ENCODE measurements around the gene ZNF30. TPM values are rescaled to one million over a fixed set of nuclear protein-coding genes. Genes with fewer than 3 reads are reported as not detected.

The ZNF30 gene
- total RNA-seq, 1 donor from 2014 or later: 4.0 TPM

DNA sequence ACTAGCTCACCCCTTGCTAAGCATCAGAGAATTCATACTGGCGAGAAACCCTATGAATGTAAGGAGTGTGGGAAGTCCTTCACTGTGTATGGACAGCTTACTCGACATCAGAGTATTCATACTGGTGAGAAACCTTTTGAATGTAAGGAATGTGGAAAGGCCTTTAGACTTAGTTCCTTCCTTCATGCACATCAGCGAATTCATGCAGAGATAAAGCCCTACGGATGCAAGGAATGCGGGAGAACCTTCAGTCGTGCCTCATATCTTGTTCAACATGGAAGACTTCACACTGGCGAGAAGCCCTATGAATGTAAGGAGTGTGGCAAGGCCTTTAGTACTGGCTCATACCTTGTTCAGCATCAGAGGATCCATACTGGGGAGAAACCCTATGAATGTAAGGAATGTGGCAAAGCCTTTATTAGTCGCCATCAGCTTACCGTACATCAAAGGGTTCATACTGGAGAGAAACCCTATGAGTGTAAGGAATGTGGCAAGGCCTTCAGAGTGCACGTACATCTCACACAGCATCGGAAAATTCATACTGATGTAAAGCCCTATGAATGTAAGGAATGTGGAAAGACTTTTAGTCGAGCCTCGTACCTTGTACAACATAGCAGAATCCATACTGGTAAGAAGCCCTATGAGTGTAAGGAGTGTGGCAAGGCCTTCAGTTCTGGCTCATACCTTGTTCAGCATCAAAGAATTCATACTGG, 17.3 kb downstream of the ZNF30 start:
- Mint-ChIP-seq H3K4me1 (no peaks in the 10 kb centered on the region), H3K36me3 (ENCODE audit: low read depth) (peaks cover 36% of the 10 kb centered on the region), H3K4me3 (no peak overlapping the region), H3K9me3 (peaks cover 25% of the 10 kb centered on the region), H3K27me3 (no peaks in the 10 kb centered on the region), H3K27ac (no peak overlapping the region)
- ATAC-seq (ENCODE audit: low read depth): no peak
- ChIA-PET POLR2A (no interaction called here), CTCF (no interaction called here)
- intact Hi-C loops (cut with micrococcal nuclease): no loop called here
- no peak for DNase-seq
- TF ChIP-seq, protein P1, sequence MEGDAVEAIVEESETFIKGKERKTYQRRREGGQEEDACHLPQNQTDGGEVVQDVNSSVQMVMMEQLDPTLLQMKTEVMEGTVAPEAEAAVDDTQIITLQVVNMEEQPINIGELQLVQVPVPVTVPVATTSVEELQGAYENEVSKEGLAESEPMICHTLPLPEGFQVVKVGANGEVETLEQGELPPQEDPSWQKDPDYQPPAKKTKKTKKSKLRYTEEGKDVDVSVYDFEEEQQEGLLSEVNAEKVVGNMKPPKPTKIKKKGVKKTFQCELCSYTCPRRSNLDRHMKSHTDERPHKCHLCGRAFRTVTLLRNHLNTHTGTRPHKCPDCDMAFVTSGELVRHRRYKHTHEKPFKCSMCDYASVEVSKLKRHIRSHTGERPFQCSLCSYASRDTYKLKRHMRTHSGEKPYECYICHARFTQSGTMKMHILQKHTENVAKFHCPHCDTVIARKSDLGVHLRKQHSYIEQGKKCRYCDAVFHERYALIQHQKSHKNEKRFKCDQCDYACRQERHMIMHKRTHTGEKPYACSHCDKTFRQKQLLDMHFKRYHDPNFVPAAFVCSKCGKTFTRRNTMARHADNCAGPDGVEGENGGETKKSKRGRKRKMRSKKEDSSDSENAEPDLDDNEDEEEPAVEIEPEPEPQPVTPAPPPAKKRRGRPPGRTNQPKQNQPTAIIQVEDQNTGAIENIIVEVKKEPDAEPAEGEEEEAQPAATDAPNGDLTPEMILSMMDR (IDR thresholded peaks at IDR 0.05): no peak

DNA sequence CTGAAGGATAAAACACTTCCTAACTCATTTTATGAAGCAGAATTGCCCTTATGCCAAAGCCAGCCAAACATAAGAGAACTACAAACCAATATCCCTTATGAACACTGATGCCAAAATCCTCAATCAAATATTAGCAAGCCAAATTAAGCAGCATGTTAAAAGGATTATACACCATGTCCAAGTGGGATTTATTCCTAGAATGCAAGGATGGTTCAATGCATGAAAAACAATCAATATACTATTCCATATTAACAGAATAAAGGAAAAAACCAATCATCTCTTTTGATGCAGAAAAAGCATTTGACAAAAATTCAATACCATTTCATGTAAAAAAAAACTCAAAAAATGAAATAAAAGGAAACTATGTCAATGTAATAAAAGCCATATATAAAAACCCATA, 26.4 kb downstream of the ZNF30 start:
- H3K4me1 Mint-ChIP-seq: no peaks in the 10 kb centered on the region
- H3K4me3 Mint-ChIP-seq: no peak overlapping the region
- TF ChIP-seq, protein P1 (IDR thresholded peaks at IDR 0.05): no peak
- peaks cover 44% of the 10 kb centered on the region for H3K9me3 Mint-ChIP-seq
- intact Hi-C loops (cut with micrococcal nuclease): no loop called here
- ATAC-seq (ENCODE audit: low read depth) (no peak), DNase-seq (no peak)
- ChIA-PET POLR2A (no interaction called here), CTCF (no interaction called here)
- peaks cover 60% of the 10 kb centered on the region for H3K36me3 Mint-ChIP-seq (ENCODE audit: low read depth)
- H3K27ac Mint-ChIP-seq: no peak overlapping the region
- no peaks in the 10 kb centered on the region for H3K27me3 Mint-ChIP-seq

DNA sequence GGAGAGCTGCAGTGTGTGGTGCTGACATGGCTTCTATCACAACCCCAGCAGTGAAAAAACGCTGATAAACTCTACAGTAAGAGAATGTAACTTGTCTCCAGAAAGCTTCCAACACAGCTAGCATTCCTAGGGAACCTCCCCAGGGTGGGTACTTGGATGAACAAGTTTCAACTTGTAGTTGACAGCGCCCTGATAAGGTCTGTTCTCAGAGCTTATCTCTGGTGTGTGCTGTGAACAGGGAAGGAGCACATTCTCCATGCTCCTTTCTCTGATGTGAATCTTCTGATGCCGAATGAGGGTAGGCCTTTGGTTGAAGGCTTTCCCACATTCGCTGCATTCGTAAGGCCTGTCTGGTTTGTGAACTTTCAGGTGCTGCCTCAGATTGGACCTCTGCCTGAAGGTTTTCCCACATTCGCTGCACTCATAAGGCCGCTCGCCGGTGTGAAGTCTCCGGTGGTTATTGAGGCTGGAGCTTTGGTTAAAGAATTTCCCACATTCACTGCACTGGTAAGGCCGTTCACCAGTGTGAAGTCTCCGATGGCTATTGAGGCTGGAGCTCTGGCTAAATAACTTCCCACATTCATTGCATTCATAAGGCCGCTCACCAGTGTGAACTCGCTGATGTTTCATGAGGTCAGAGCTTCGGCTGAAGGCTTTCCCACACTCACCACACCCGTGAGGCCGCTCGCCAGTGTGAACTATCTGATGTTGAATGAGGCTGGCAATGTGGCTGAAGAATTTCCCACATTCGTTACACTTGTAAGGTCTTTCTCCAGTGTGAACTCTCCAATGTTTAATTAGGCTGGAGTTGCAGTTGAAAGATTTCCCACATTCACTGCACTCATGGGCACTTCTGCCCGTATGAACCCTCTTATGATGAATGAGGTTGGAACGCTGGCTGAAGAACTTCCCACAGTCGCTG, 31.4 kb downstream of the ZNF30 start:
- POLR2A ChIA-PET: no interaction called here
- peaks cover 48% of the 10 kb centered on the region for H3K9me3 Mint-ChIP-seq

DNA sequence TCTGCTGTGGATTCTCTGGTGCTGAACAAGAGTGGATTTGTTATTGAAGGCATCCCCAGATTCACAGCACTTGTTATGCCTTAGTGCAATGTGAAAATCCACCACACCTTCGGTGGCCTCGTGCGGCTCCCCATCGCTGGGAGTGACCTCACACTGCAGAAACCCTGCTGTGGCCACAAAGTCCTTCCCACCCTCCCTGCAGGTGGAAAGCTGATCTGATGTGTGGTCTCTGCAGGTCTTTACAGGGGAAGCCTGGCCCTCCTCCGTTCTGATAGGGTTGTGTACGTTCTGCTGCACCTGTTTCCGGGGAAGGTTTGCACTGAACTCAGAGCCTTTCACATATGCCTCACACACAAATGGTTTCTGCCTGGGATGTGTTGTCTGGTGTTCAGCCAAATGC, 32.3 kb downstream of the ZNF30 start:
- no peak overlapping the region for H3K27ac Mint-ChIP-seq
- H3K4me3 Mint-ChIP-seq: no peak overlapping the region
- ChIA-PET POLR2A (no interaction called here), CTCF (no interaction called here)
- TF ChIP-seq, protein P1 (IDR thresholded peaks at IDR 0.05): no peak
- peaks cover 42% of the 10 kb centered on the region for H3K9me3 Mint-ChIP-seq
- H3K27me3 Mint-ChIP-seq: no peaks in the 10 kb centered on the region
- no peak for DNase-seq
- H3K36me3 Mint-ChIP-seq (ENCODE audit: low read depth): peaks cover 70% of the 10 kb centered on the region
- peaks cover 23% of the 10 kb centered on the region for H3K4me1 Mint-ChIP-seq
- intact Hi-C loops (cut with micrococcal nuclease): no loop called here
- ATAC-seq (ENCODE audit: low read depth): no peak

More for the DNA sequence above, 31.4 kb downstream of the ZNF30 start:
- Mint-ChIP-seq H3K4me3 (no peak overlapping the region), H3K36me3 (ENCODE audit: low read depth) (peaks cover 77% of the 10 kb centered on the region), H3K4me1 (peaks cover 21% of the 10 kb centered on the region), H3K27me3 (no peaks in the 10 kb centered on the region), H3K27ac (no peak overlapping the region)
- ATAC-seq (ENCODE audit: low read depth) (no peak), DNase-seq (no peak)
- CTCF ChIA-PET: no interaction called here
- intact Hi-C loops (cut with micrococcal nuclease): no loop called here
- TF ChIP-seq, protein P1 (IDR thresholded peaks at IDR 0.05): no peak

GRCh38 chr19:34960103-34960805, 33.6 kb downstream of the ZNF30 start:
- peaks cover 27% of the 10 kb centered on the region for H3K4me1 Mint-ChIP-seq
- H3K27me3 Mint-ChIP-seq: no peaks in the 10 kb centered on the region
- H3K27ac Mint-ChIP-seq: no peak overlapping the region
- H3K36me3 Mint-ChIP-seq (ENCODE audit: low read depth): peaks cover 63% of the 10 kb centered on the region
- ChIA-PET CTCF (no interaction called here), POLR2A (no interaction called here)
- intact Hi-C loops (cut with micrococcal nuclease): loop anchor here (5.0 kb wide), 1 partner anchor 33 kb away; the partner anchor contains the start of gene ZNF30
- peak overlapping the region; percentile 4 for H3K4me3 Mint-ChIP-seq
- H3K9me3 Mint-ChIP-seq: peaks cover 37% of the 10 kb centered on the region
- ATAC-seq (ENCODE audit: low read depth) (no peak), DNase-seq (no peak)
- TF ChIP-seq, protein P1 (IDR thresholded peaks at IDR 0.05): no peak
